GM13977 (cell line): ENCODE data around the gene DPYSL4.

Experiments used
- DNase-seq: peaks from one replicate; pipeline ENCODE4 v3.0.0; 2012; ENCODE audit warnings: low spot score
- in situ Hi-C: fragments of 300-500 bp; cut with MboI; formaldehyde crosslinking; loops from one replicate; pipeline ENCODE4 v1.12.0; 2022; ENCODE audit warnings: low sequenced_read_pairs, low pct_unique_long_range_greater_than_20kb, mixed read lengths, inconsistent platforms; ENCODE audit not compliant: unreplicated experiment
- TF ChIP-seq, protein P1 (sequence below): IDR thresholded peaks from 2 replicates; pipeline ENCODE4 v1.5.1; 2012; ENCODE audit warnings: mild to moderate bottlenecking, control low read depth; ENCODE audit not compliant: insufficient read depth; ENCODE audit errors: extremely low read depth, missing control alignments

The DPYSL4 gene

DNA sequence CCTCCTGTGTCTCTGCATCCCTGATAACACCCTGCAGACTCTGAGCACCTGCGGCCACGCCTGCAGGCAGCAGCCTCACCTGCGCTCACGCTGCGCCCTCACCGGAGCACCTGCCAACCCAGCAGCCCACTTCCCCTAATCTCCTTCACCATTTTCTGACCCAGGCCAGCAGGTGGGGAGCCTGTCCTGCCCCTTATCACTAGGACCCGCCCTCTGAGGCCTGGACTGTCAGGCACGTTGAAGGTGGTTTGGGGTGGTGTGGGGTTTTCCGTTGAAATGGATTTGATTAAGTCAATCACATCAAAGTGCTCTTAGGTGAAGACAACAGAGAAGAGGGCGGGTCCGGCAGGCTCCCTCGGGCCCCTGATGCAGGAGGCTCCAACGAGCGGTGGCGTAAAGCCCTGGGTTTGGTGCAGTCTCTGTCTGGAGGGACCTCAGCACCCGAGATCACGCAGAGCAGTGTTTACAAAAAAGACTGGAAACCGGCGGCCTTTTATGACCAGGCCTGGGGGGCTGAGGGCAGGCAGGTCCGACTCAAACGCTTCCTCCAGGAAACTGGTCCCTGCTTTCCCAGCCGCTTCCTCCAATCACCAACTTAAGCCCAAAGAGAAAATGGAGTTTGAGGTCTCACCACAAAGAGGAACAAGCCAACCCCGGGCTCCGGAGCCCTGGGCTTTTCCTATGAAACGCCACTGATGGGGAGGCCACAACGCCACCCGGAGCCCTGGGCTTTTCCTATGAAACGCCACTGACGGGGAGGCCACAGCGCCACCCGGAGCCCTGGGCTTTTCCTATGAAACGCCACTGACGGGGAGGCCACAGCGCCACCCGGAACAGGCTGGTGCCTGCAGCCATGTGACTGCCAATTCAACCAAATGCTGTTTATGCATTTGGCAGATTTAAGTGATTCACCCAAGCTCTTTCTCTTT lies 45.5 kb downstream of the DPYSL4 start:
- DNase-seq, result peak; percentile 69
- in situ Hi-C loops, result no loop called here
- TF ChIP-seq, protein P1, sequence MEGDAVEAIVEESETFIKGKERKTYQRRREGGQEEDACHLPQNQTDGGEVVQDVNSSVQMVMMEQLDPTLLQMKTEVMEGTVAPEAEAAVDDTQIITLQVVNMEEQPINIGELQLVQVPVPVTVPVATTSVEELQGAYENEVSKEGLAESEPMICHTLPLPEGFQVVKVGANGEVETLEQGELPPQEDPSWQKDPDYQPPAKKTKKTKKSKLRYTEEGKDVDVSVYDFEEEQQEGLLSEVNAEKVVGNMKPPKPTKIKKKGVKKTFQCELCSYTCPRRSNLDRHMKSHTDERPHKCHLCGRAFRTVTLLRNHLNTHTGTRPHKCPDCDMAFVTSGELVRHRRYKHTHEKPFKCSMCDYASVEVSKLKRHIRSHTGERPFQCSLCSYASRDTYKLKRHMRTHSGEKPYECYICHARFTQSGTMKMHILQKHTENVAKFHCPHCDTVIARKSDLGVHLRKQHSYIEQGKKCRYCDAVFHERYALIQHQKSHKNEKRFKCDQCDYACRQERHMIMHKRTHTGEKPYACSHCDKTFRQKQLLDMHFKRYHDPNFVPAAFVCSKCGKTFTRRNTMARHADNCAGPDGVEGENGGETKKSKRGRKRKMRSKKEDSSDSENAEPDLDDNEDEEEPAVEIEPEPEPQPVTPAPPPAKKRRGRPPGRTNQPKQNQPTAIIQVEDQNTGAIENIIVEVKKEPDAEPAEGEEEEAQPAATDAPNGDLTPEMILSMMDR, result peak; percentile 31

DNA sequence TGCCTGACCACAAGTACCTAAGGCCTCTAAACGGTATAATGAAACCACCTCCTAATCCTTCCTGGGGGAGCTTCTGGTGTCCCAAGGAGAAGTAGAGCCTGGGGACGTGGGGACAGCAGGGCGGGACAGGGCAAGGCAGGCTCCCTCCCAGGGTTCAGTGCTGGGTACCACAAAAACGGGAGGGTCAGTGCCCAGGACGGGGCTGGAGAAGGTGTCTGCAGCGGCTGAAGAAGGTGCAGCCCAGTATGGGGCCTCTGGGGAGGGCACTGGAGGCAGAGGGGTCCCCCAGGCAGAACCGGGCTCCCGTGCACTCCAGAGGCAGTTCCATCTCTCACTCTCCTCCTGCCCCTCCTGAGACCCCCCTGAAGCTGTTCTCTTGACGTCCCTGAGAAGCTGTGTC lies 46.2 kb downstream of the DPYSL4 start:
- TF ChIP-seq, protein P1, result no peak
- DNase-seq, result no peak
- in situ Hi-C loops, result no loop called here

DNA sequence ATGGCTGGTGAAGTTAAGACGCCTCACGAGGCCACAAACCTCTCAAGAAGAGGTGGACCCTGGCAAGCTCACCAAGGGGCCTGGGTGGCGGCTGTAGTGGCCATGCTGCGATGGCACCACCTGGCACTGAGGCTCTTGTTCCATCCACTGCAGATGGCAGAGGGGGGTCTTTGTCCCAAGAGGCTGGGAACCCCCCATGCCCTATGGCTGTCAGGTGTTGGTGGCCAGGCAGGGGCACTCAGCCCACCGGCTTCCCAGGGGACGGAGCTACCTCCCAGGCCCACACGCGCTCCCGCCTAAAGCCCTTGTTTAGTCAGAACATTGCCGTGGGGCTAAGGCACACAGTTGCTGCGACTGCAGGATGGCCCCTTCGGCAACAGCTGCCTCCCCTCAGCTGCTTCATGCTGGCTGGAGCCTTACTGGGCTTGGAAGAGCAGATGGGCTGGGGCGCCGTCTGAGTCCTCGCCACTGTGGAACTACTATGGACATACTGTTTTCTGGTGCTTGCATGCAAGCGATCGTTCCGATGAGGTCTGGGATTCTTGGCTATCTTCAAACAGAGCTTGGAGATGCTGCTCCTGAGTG lies 46.8 kb downstream of the DPYSL4 start:
- in situ Hi-C loops, result no loop called here
- no peak for DNase-seq
- TF ChIP-seq, protein P1, result no peak

DNA sequence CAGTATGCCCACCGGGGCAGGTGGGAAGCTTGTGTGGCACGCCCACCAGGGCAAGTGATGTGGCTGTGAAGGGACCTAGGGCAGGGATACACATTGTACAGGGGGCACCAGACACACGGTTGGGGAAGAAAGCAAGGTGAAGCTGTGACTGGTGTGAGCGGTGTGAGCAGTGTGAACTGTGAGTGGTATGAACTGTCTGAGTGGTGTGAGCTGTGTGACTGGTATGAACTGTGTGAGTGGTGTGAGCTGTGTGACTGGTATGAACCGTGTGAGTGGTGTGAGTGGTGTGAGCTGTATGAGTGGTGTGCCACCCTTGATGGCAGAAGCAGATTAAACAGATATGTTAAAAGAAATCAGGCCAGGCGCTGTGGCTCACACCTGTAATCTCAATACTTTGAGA lies 48.1 kb downstream of the DPYSL4 start:
- TF ChIP-seq, protein P1, result no peak
- DNase-seq, result no peak
- in situ Hi-C loops, result no loop called here

DNA sequence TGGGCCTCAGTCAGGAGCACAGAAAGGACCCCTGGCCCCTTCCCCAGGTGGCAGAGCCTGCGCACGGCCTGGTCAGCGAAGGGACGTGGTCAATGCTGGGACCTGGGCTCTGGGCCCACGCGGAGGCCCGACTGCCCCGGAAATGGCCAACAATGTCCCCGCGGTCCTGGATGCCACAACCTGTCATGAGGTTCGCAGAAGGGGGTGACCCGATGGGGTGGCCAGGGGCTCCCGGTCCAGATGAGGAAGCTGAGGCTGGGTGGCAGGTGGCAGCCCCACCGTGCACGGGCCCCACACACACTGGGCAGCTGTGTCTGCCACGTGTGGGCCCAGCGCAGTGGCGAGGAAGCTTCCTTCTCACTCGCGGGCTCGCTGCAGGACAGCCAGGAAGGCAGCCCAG lies 49.4 kb downstream of the DPYSL4 start:
- TF ChIP-seq, protein P1, result no peak
- in situ Hi-C loops, result no loop called here
- DNase-seq, result no peak

- no peak for DNase-seq
- in situ Hi-C loops, result no loop called here
- TF ChIP-seq, protein P1, result no peak
Measured at GRCh38 chr10:132236881-132237280, 50.1 kb downstream of the DPYSL4 start.
